CD4-positive, alpha-beta T cell treated with Interleukin-21 for 1 hour (primary cell): ENCODE measurements around the gene CLCC1.
"Not testable (repeated sequence)": the region's sequence is repeated elsewhere in the genome, so short reads cannot be mapped to it uniquely, and the experiment has no call there.

Experiments used
- DNase-seq: peaks from one replicate; pipeline ENCODE4 v3.0.0-alpha.2; 2020

CLCC1 gene

GRCh38 chr1:108963052-108963686 lies at the start of gene CLCC1:
TSS of gene CLCC1 (minus strand) at chr1:108963484. CDS start at chr1:108950437, 13,047 bp downstream.
- peak; percentile 93 for DNase-seq

GRCh38 chr1:109011335-109011734 lies 48.1 kb upstream of the CLCC1 start:
- no peak for DNase-seq

GRCh38 chr1:108996622-108997021 lies 33.3 kb upstream of the CLCC1 start:
- DNase-seq: not testable (repeated sequence)

- DNase-seq: no peak
These were observed 19.8 kb upstream of the CLCC1 start for GRCh38 chr1:108983114-108983513.

GRCh38 chr1:108976658-108977057 lies 13.4 kb upstream of the CLCC1 start:
- DNase-seq: no peak

- no peak for DNase-seq
These were observed 9.7 kb upstream of the CLCC1 start for GRCh38 chr1:108972951-108973350.

- no peak for DNase-seq
These were observed 6.1 kb upstream of the CLCC1 start for GRCh38 chr1:108969346-108969745.

- peak; percentile 42 for DNase-seq
These were observed 618 bp downstream of the CLCC1 start for GRCh38 chr1:108962681-108963051.

GRCh38 chr1:108961752-108962486 lies 1.4 kb downstream of the CLCC1 start:
- DNase-seq: no peak

- peak; percentile 58 for DNase-seq
These were observed 2.1 kb downstream of the CLCC1 start for GRCh38 chr1:108961198-108961597.

- no peak for DNase-seq
These were observed 2.6 kb downstream of the CLCC1 start for GRCh38 chr1:108960719-108961118.

GRCh38 chr1:108957888-108958287 lies 5.4 kb downstream of the CLCC1 start:
- no peak for DNase-seq

GRCh38 chr1:108955881-108956280 lies 7.4 kb downstream of the CLCC1 start:
- no peak for DNase-seq

- DNase-seq: no peak
These were observed 8.2 kb downstream of the CLCC1 start for GRCh38 chr1:108955111-108955510.

- no peak for DNase-seq
These were observed 9.8 kb downstream of the CLCC1 start for GRCh38 chr1:108953452-108953851.

GRCh38 chr1:108951242-108951641 lies 12.0 kb downstream of the CLCC1 start:
- DNase-seq: no peak

- no peak for DNase-seq
These were observed 14.2 kb downstream of the CLCC1 start for GRCh38 chr1:108949044-108949443.

GRCh38 chr1:108947871-108948525 lies 15.3 kb downstream of the CLCC1 start:
- no peak for DNase-seq

- no peak for DNase-seq
These were observed 27.1 kb downstream of the CLCC1 start for GRCh38 chr1:108936170-108936569.

GRCh38 chr1:108933944-108934343 lies 29.3 kb downstream of the CLCC1 start:
- DNase-seq: no peak

GRCh38 chr1:108927565-108927964 lies 35.7 kb downstream of the CLCC1 start:
- not testable (repeated sequence) for DNase-seq

- no peak for DNase-seq
These were observed 37.4 kb downstream of the CLCC1 start for GRCh38 chr1:108925920-108926319.

- DNase-seq: no peak
These were observed 46.5 kb downstream of the CLCC1 start for GRCh38 chr1:108916788-108917187.
